ENCODE results near the gene RAD21L1. TPM values are rescaled to one million over a fixed set of nuclear protein-coding genes. Genes with fewer than 3 reads are reported as not detected.

The RAD21L1 gene
- total and polyA plus RNA-seq, 2 of the 8 experiments (the other 6 are each of a cell fraction or from before 2014, with no cell fraction given): 0.06 to 0.26 TPM

DNA sequence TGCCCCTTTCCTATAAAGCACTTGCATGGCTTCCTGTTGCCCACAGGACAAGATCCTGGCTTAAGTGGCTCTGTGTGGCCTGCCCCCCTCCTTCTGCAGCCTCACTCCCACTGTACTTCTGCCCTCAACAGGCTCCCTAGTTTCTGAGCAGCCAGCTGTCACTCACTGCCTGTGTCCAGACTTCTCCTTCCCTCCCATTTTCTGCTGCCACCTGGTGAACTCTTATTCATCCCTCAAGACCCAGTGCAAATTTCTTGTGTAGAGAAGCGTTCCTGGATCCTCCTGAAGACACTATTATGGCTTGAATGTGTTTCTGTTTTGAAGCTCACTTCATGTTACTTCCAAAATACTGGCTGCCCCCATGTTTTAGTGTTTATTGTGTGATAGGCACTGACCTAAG is 66.8 kb downstream of the RAD21L1 start (continued):
- TF ChIP-seq SUZ12 (IDR thresholded peaks at IDR 0.05; ENCODE audit: low read length) (no peak), BRCA1 (IDR thresholded peaks at IDR 0.05; ENCODE audit: low read depth, low read length) (no peak), CHD2 (IDR thresholded peaks at IDR 0.05; ENCODE audit: low read length) (no peak), KDM4A (IDR thresholded peaks at IDR 0.05; ENCODE audit: low read depth, low read length, severe bottlenecking) (no peak), TEAD4 (IDR thresholded peaks at IDR 0.05; ENCODE audit: low read depth, low read length) (no peak), JUN (IDR thresholded peaks at IDR 0.05; ENCODE audit: low read depth, low read length) (no peak)

All from H1 (cell line).